ENCODE measurements around the gene KLF1. TPM values are rescaled to one million over a fixed set of nuclear protein-coding genes. Genes with fewer than 3 reads are reported as not detected.

The KLF1 gene
- total and polyA plus RNA-seq, 2 of the 8 experiments (the other 6 are each of a cell fraction or from before 2014, with no cell fraction given) = 0.84 to 0.91 TPM

- no peak for FAIRE-seq
- H2AFZ ChIP-seq (ENCODE audit: low read length) = peak overlapping the region; percentile 39; the same call in 1 of the 2 replicates
- CTCF ChIA-PET (ENCODE audit: partially characterized antibody) = interaction anchor here (1.0 to 2.0 kb wide), 4 partner anchors 10 to 85 kb away, joined by 3 to 9 read pairs (median 4); no protein-coding TSS in a partner anchor
- H2AK5ac ChIP-seq (ENCODE audit: low read depth, low read length) = no peak overlapping the region
- H2BK20ac ChIP-seq (ENCODE audit: low read length) = no peak overlapping the region
- H4K91ac ChIP-seq (replicated peaks; ENCODE audit: insufficient read length, low read length) = no peak overlapping the region
- H3K4me2 ChIP-seq (ENCODE audit: insufficient read depth in 1 of 2, low read depth in 2 of 2, low read length in 2 of 2) = peak overlapping the region; percentile 61 to 77
- peaks cover 0 to 7% (median 5%) of the 10 kb centered on the region in 4 experiments; a peak in 5 of 7 replicates for H3K4me1 ChIP-seq (replicated peaks in 1 of 4; ENCODE audit: control insufficient read depth in 3 of 4, insufficient read depth in 4 of 4, low read length in 3 of 4)
- no peak for DNase-seq (ENCODE audit: low read depth in 1 of 2, low spot score in 2 of 2)
- H3K27me3 ChIP-seq (replicated peaks in 1 of 4; ENCODE audit: control insufficient read depth in 3 of 4, extremely low read depth in 1 of 4, insufficient read depth in 3 of 4, low read length in 3 of 4) = no peaks in the 10 kb centered on the region
- peaks cover 0 to 7% (median 2%) of the 10 kb centered on the region in 4 experiments; a peak in 3 of 8 replicates for H3K36me3 ChIP-seq (ENCODE audit: control insufficient read depth in 2 of 4, insufficient read depth in 4 of 4, low read length in 3 of 4)
- H3K56ac ChIP-seq (replicated peaks; ENCODE audit: insufficient read length, low read depth, low read length) = no peak overlapping the region
- H3K79me2 ChIP-seq (ENCODE audit: control insufficient read depth in 1 of 2, insufficient read depth in 2 of 2, low read length in 2 of 2) = no peaks in the 10 kb centered on the region
- H3K27ac ChIP-seq (ENCODE audit: low read depth, low read length) = peak overlapping the region; percentile 20; the same call in 1 of the 2 replicates
- peak overlapping the region; percentile 95; the same call in 1 of the 2 replicates for H4K8ac ChIP-seq (ENCODE audit: extremely low read depth, insufficient read depth, low read length)
- peak overlapping the region; percentile 83 for H3K18ac ChIP-seq (ENCODE audit: extremely low read depth, low read length)
- H3K23ac ChIP-seq (ENCODE audit: insufficient read length) = no peak overlapping the region
- H3K23me2 ChIP-seq (ENCODE audit: low read depth, low read length) = peaks cover 5% of the 10 kb centered on the region; the same call in 1 of the 2 replicates
- H3K9me3 ChIP-seq (ENCODE audit: insufficient read depth in 2 of 2, low read depth in 1 of 2, low read length in 1 of 2) = no peaks in the 10 kb centered on the region; a peak in 2 of 4 replicates
- peak overlapping the region; percentile 61 for H4K5ac ChIP-seq (ENCODE audit: insufficient read length, low read depth, low read length)
- no peak overlapping the region for H3K14ac ChIP-seq (ENCODE audit: insufficient read length)
- no peak overlapping the region for H2BK12ac ChIP-seq (ENCODE audit: low read depth, low read length)
- peak overlapping the region; percentile 65 to 71 (median 69) for H3K9ac ChIP-seq (replicated peaks in 1 of 4; ENCODE audit: extremely low read depth in 1 of 4, low read depth in 3 of 4, low read length in 3 of 4)
- H3K4me3 ChIP-seq (ENCODE audit: extremely low read depth in 1 of 4, insufficient read depth in 2 of 4, low read depth in 3 of 4, low read length in 4 of 4) = peak overlapping the region; percentile 85 to 92 (median 88)
- peak overlapping the region; percentile 71; the same call in 1 of the 2 replicates for H2BK5ac ChIP-seq (ENCODE audit: low read depth, low read length)
- 0 out of 2 replicates have a peak, but pooled peaks have one; percentile 2 for TF ChIP-seq E2F6 (IDR thresholded peaks at IDR 0.05)
- TF ChIP-seq SIX5 (IDR thresholded peaks at IDR 0.05; ENCODE audit: low read depth, low read length) = no peak
- POLR2A ChIA-PET (ENCODE audit: partially characterized antibody) = interaction anchor here (1.1 to 12.3 kb wide), 16 partner anchors 8 to 105 kb away, joined by 3 to 110 read pairs (median 6); partner anchors contain the start of genes CALR, GCDH, HOOK2 and JUNB
- WGBS, 2 experiments (ENCODE audit: extremely low coverage in 1 of 2, insufficient coverage in 1 of 2, insufficient read length in 1 of 2, insufficient replicate concordance in 2 of 2, low coverage in 1 of 2, low lambda C conversion rate in 2 of 2, missing lambda C conversion rate in 1 of 2) = 13% methylated on average over 29 of the region's 29 CpGs; no CpG with 5 or more reads in 1 of the 2 experiments
- no peaks in the 10 kb centered on the region for H4K20me1 ChIP-seq (replicated peaks in 1 of 2; ENCODE audit: control insufficient read depth in 1 of 2, insufficient read depth in 2 of 2, low read length in 2 of 2)
- H2BK120ac ChIP-seq (replicated peaks; ENCODE audit: low read depth, low read length) = no peak overlapping the region
- H3K79me1 ChIP-seq (ENCODE audit: low read depth, low read length) = no peaks in the 10 kb centered on the region
- H3K4ac ChIP-seq (replicated peaks; ENCODE audit: insufficient read length, low read depth, low read length) = no peak overlapping the region
- no peak overlapping the region for H2BK15ac ChIP-seq (ENCODE audit: low read length)
These were observed 6.3 kb downstream of the KLF1 start for GRCh38 chr19:12880551-12881171.

All from H1 (cell line).